Posterior vena cava (tissue), 2 donors: ENCODE measurements around the gene EQTN. TPM values are rescaled to one million over a fixed set of nuclear protein-coding genes. Genes with fewer than 3 reads are reported as not detected.
"Not testable (repeated sequence)": the region's sequence is repeated elsewhere in the genome, so short reads cannot be mapped to it uniquely, and the experiment has no call there.

Experiments
- DNase-seq: peaks from one replicate; pipeline ENCODE4 v3.0.0-alpha.2; 2020; ENCODE audit warnings: low spot score
- intact Hi-C, 2 donors: fragments of 100-400 bp; cut with DNase I; formaldehyde crosslinking; loops; one replicate each; pipeline versions ENCODE4 v1.14.1 to v1.14.2; 2022 to 2023
- total RNA-seq, 2 donors: library from RNA; stranded (reverse); fragmentation: NEBNext Ultra II Directional; extraction: Animal tissue kit (Norgen Biotek cat#: 25700); gene quantifications; one replicate each; pipeline ENCODE4 v1.2.1, GENCODE V29; 2021
- donor health status: DM: yes; HTN: yes; CAD: no.
- donor health status: DM: yes; HTN: yes; CAD: no.

EQTN gene
- total RNA-seq, 2 donors from 2014 or later, result not detected

DNA sequence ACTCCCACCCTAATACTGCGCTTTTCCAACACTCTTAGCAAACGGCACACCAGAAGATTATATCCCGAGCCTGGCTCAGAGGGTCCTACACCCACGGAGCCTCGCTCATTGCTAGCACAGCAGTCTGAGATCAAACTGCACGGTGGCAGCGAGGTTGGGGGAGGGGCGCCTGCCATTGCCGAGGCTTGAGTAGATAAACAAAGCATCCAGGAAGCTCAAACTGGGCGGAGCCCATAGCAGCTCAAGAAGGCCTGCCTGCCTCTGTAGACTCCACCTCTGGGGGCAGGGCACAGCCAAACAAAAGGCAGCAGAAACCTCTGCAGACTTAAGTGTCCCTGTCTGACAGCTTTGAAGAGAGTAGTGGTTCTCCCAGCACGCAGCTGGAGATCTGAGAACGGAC is 57.3 kb downstream of the EQTN start:
- intact Hi-C loops, DNase-seq: not testable (repeated sequence)

Other genes starting within 250 kb of the EQTN start
- gene TEK, start 187.9 kb downstream of the EQTN start, total RNA-seq, result 10 to 100 TPM; 14.5 to 18.0 TPM
- gene IFNK, start 227.1 kb upstream of the EQTN start, total RNA-seq, result not detected
- 1 to 10 TPM; 3.2 to 4.0 TPM for gene MOB3B, start 232.7 kb upstream of the EQTN start, total RNA-seq